Measurements from ENCODE around the gene PPARA. TPM values are rescaled to one million over a fixed set of nuclear protein-coding genes. Genes with fewer than 3 reads are reported as not detected.

The PPARA gene
- polyA plus RNA-seq, 1 donor from 2014 or later = 0.43 TPM

DNA sequence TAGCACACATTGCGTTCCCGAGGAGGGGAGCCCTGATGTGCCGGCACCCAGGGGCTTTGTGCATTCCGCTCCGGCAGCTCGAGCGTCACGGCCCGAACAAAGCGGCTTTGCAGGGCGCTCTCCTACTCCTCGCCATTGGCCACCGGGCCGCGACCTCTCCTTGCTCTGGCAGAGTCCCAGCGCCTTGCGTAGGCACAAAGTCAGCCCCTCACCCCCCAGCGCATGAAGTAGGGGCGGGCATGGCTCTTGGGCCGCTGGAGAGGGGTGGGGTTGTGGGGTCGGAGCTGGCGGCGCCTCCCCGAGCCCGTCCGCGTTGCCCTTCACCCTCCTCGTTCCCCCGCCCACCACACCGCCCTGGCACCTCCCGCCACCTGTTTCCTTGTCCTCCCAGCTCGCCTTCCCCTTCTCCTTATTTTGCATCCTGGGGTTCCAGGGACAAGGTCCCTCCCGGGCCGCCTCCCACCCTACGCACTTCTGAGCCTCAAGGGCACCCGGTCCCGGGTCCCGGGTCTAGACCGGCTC is 753 bp upstream of the PPARA start:
- H3K9me2 ChIP-seq (ENCODE audit: insufficient read depth, low read length) = no peaks in the 10 kb centered on the region
- H3K27me3 ChIP-seq (ENCODE audit: insufficient read depth, low read depth, low read length) = peaks cover 61% of the 10 kb centered on the region
- peak overlapping the region; percentile 60 for H3K4me3 ChIP-seq (ENCODE audit: low read length)
- no peaks in the 10 kb centered on the region for H4K20me1 ChIP-seq (ENCODE audit: insufficient read depth)
- no peaks in the 10 kb centered on the region for H3K9me3 ChIP-seq (ENCODE audit: low read length)
- H3K27ac ChIP-seq (ENCODE audit: low read length) = no peak overlapping the region
- no peak overlapping the region for H3K9ac ChIP-seq (ENCODE audit: low read length)
- no peaks in the 10 kb centered on the region for H3K79me2 ChIP-seq (replicated peaks; ENCODE audit: insufficient read depth, low read length)
- H2AFZ ChIP-seq (ENCODE audit: low read depth, low read length) = no peak overlapping the region
- no peaks in the 10 kb centered on the region for H3F3A ChIP-seq (ENCODE audit: insufficient read depth, low read length, poor library complexity, severe bottlenecking)
- no peak overlapping the region for H3K4me2 ChIP-seq (ENCODE audit: low read length)
- no peaks in the 10 kb centered on the region for H3K36me3 ChIP-seq (ENCODE audit: insufficient read depth, low read length)
- TF ChIP-seq EZH2 (IDR thresholded peaks at IDR 0.05; ENCODE audit: borderline replicate concordance, insufficient read depth, low read length, poor library complexity, severe bottlenecking) (no peak), RAD21 (conservative IDR thresholded peaks at IDR 0.05) (no peak)
- TF ChIP-seq, protein P1, sequence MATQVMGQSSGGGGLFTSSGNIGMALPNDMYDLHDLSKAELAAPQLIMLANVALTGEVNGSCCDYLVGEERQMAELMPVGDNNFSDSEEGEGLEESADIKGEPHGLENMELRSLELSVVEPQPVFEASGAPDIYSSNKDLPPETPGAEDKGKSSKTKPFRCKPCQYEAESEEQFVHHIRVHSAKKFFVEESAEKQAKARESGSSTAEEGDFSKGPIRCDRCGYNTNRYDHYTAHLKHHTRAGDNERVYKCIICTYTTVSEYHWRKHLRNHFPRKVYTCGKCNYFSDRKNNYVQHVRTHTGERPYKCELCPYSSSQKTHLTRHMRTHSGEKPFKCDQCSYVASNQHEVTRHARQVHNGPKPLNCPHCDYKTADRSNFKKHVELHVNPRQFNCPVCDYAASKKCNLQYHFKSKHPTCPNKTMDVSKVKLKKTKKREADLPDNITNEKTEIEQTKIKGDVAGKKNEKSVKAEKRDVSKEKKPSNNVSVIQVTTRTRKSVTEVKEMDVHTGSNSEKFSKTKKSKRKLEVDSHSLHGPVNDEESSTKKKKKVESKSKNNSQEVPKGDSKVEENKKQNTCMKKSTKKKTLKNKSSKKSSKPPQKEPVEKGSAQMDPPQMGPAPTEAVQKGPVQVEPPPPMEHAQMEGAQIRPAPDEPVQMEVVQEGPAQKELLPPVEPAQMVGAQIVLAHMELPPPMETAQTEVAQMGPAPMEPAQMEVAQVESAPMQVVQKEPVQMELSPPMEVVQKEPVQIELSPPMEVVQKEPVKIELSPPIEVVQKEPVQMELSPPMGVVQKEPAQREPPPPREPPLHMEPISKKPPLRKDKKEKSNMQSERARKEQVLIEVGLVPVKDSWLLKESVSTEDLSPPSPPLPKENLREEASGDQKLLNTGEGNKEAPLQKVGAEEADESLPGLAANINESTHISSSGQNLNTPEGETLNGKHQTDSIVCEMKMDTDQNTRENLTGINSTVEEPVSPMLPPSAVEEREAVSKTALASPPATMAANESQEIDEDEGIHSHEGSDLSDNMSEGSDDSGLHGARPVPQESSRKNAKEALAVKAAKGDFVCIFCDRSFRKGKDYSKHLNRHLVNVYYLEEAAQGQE (IDR thresholded peaks at IDR 0.05; ENCODE audit: borderline replicate concordance) = no peak

DNA sequence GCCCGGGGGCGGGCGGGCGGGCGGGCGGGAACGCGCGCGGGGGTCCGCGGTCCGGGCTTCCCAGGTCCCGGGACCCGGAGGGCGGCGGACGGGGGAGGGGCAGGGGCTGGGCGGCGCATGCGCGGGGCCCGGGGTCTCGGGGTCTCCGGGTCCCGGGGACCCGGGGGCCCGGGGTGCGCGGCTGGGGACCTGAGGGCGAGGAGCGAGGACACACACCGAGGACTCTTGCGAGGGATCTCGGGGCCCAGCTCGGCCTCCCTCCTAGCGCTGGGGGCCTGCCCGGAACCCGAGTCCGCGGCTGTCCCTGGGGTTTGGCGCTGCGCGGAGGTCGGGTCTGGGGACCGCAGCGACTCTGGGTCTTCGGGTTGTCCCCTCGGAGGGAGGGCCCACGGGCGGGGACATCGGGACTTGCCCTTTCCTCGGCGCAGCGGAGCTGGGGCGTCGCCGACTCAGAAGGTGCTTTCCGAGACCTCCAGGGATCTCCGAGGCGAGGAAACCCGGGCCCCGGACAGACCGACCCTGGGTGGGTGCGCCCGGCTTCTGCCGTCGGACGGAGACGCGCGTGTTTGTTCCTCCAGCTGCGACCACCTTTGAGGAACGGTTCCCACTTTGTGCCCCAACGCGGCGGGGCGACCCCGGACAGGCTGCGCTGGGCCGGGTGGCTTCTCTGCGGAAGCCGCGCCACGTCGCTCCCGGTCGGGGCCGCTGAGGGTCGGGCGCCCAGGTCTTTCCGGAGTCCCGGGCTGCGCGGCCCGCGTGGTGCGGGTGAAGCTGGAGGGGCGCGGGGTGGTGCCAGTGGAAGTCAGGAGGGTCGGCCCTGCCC is 540 bp downstream of the PPARA start:
- H3K27me3 ChIP-seq (ENCODE audit: insufficient read depth, low read depth, low read length) = peaks cover 61% of the 10 kb centered on the region
- peak overlapping the region; percentile 51 for H3K4me2 ChIP-seq (ENCODE audit: low read length)
- H4K20me1 ChIP-seq (ENCODE audit: insufficient read depth) = no peaks in the 10 kb centered on the region
- H3F3A ChIP-seq (ENCODE audit: insufficient read depth, low read length, poor library complexity, severe bottlenecking) = no peaks in the 10 kb centered on the region
- H3K27ac ChIP-seq (ENCODE audit: low read length) = no peak overlapping the region
- no peaks in the 10 kb centered on the region for H3K9me3 ChIP-seq (ENCODE audit: low read length)
- H3K9ac ChIP-seq (ENCODE audit: low read length) = peak overlapping the region; percentile 56
- no peaks in the 10 kb centered on the region for H3K36me3 ChIP-seq (ENCODE audit: insufficient read depth, low read length)
- peak; percentile 22 for TF ChIP-seq MXI1 (conservative IDR thresholded peaks at IDR 0.05; ENCODE audit: poor library complexity, severe bottlenecking)
- TF ChIP-seq SMC3 (conservative IDR thresholded peaks at IDR 0.05; ENCODE audit: poor library complexity) = no peak
- peak; percentile 30 for TF ChIP-seq POLR2AphosphoS5 (IDR thresholded peaks at IDR 0.05)
- no peak for TF ChIP-seq TAF1 (IDR thresholded peaks at IDR 0.05; ENCODE audit: low read depth)
- H3K79me2 ChIP-seq (replicated peaks; ENCODE audit: insufficient read depth, low read length) = no peaks in the 10 kb centered on the region
- no peaks in the 10 kb centered on the region for H3K9me2 ChIP-seq (ENCODE audit: insufficient read depth, low read length)
- peak overlapping the region; percentile 85 for H3K4me3 ChIP-seq (ENCODE audit: low read length)
- H2AFZ ChIP-seq (ENCODE audit: low read depth, low read length) = no peak overlapping the region

DNA sequence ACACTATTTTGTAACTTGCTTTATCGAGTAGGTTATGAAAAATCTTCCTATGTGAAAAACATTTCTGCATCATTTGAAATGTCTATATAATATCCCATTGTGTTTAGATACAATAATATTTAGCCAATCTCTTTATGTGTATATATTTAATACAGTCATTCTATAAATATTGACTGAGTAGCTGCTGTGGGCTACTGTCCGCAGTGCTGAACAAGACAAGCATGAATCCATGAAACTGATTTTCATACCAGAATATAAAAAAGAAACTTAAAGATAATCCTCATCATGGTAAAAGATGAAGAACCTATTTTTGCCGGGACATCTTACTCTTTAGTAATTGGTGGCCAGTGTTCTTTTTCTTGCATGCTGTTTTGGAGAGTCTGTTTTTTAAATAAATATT is 3.6 kb downstream of the PPARA start:
- Histone ChIP-seq H3K36me3 (ENCODE audit: insufficient read depth, low read length) (no peaks in the 10 kb centered on the region), H2AFZ (ENCODE audit: low read depth, low read length) (no peak overlapping the region), H3K79me2 (replicated peaks; ENCODE audit: insufficient read depth, low read length) (no peaks in the 10 kb centered on the region), H3K9me3 (ENCODE audit: low read length) (no peaks in the 10 kb centered on the region), H3F3A (ENCODE audit: insufficient read depth, low read length, poor library complexity, severe bottlenecking) (no peaks in the 10 kb centered on the region), H3K27me3 (ENCODE audit: insufficient read depth, low read depth, low read length) (peaks cover 35% of the 10 kb centered on the region), H3K27ac (ENCODE audit: low read length) (no peak overlapping the region), H3K4me3 (ENCODE audit: low read length) (no peak overlapping the region), H3K9me2 (ENCODE audit: insufficient read depth, low read length) (no peaks in the 10 kb centered on the region), H4K20me1 (ENCODE audit: insufficient read depth) (no peaks in the 10 kb centered on the region), H3K9ac (ENCODE audit: low read length) (no peak overlapping the region), H3K4me2 (ENCODE audit: low read length) (no peak overlapping the region)
- TF ChIP-seq MXI1 (conservative IDR thresholded peaks at IDR 0.05; ENCODE audit: poor library complexity, severe bottlenecking) (no peak), RAD21 (conservative IDR thresholded peaks at IDR 0.05) (no peak), POLR2AphosphoS5 (IDR thresholded peaks at IDR 0.05) (no peak), SMC3 (conservative IDR thresholded peaks at IDR 0.05; ENCODE audit: poor library complexity) (no peak), TAF1 (IDR thresholded peaks at IDR 0.05; ENCODE audit: low read depth) (no peak), EP300 (conservative IDR thresholded peaks at IDR 0.05; ENCODE audit: poor library complexity, severe bottlenecking) (no peak), EZH2 (IDR thresholded peaks at IDR 0.05; ENCODE audit: borderline replicate concordance, insufficient read depth, low read length, poor library complexity, severe bottlenecking) (no peak)
- TF ChIP-seq, protein P1 (IDR thresholded peaks at IDR 0.05; ENCODE audit: borderline replicate concordance) = no peak
- TF ChIP-seq, protein P2, sequence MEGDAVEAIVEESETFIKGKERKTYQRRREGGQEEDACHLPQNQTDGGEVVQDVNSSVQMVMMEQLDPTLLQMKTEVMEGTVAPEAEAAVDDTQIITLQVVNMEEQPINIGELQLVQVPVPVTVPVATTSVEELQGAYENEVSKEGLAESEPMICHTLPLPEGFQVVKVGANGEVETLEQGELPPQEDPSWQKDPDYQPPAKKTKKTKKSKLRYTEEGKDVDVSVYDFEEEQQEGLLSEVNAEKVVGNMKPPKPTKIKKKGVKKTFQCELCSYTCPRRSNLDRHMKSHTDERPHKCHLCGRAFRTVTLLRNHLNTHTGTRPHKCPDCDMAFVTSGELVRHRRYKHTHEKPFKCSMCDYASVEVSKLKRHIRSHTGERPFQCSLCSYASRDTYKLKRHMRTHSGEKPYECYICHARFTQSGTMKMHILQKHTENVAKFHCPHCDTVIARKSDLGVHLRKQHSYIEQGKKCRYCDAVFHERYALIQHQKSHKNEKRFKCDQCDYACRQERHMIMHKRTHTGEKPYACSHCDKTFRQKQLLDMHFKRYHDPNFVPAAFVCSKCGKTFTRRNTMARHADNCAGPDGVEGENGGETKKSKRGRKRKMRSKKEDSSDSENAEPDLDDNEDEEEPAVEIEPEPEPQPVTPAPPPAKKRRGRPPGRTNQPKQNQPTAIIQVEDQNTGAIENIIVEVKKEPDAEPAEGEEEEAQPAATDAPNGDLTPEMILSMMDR (IDR thresholded peaks at IDR 0.05; ENCODE audit: poor library complexity, severe bottlenecking) = no peak
